Kidney epithelial cell (primary cell): Measurements from ENCODE around the gene AP3B2. TPM values are rescaled to one million over a fixed set of nuclear protein-coding genes. Genes with fewer than 3 reads are reported as not detected.

Source experiments
- DNase-seq: peaks from one replicate; pipeline ENCODE4 v3.0.0-alpha.2; 2010; ENCODE audit warnings: low read depth
- H3K27me3 ChIP-seq: 2 replicates; pipeline ENCODE4 v1.6.0; 2011; ENCODE audit warnings: low read length; ENCODE audit not compliant: control insufficient read depth, insufficient read depth
- H3K36me3 ChIP-seq: 2 replicates; pipeline ENCODE4 v1.5.1; 2011; ENCODE audit warnings: low read length; ENCODE audit not compliant: control insufficient read depth, insufficient read depth
- H3K4me3 ChIP-seq: 2 replicates; pipeline ENCODE4 v1.5.1; 2011; ENCODE audit warnings: low read depth, mild to moderate bottlenecking, control low read depth, low read length
- total RNA-seq: library from RNA; depleted of rRNA; stranded (reverse); fragments of >200 nt; gene quantifications from 2 replicates; pipeline ENCODE4 v1.2.3, GENCODE V29; 2015
- TF ChIP-seq, protein P1 (sequence below): IDR thresholded peaks from 2 replicates; pipeline ENCODE4 v1.5.1; 2011; ENCODE audit warnings: mild to moderate bottlenecking, moderate library complexity, low read length, control low read depth, inconsistent platforms; ENCODE audit not compliant: insufficient read depth, poor library complexity, severe bottlenecking

AP3B2 gene
- total RNA-seq, 1 donor from 2014 or later, result 0.54 TPM

DNA sequence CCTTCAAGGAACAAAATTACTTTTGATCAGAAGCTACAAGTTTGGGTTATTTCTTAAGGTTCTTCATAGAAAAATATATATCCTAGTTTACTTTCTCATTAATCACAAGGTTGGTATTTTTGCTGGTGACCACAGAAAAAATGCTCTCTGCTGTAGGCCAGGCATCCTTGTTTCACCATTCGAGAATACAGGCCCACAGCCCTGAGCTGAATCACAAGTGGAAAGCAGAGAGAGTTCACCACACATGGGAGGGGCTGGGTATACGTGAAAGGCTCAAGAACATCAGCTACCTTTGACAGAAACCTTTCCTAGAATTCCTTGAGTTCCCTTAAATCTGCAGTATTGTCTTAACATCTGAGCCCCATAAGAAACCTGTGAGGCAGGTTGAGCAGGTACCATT, 85.7 kb downstream of the AP3B2 start:
- H3K27me3 ChIP-seq, result no peaks in the 10 kb centered on the region
- DNase-seq, result no peak
- no peak overlapping the region for H3K4me3 ChIP-seq
- H3K36me3 ChIP-seq, result no peaks in the 10 kb centered on the region
- TF ChIP-seq, protein P1, sequence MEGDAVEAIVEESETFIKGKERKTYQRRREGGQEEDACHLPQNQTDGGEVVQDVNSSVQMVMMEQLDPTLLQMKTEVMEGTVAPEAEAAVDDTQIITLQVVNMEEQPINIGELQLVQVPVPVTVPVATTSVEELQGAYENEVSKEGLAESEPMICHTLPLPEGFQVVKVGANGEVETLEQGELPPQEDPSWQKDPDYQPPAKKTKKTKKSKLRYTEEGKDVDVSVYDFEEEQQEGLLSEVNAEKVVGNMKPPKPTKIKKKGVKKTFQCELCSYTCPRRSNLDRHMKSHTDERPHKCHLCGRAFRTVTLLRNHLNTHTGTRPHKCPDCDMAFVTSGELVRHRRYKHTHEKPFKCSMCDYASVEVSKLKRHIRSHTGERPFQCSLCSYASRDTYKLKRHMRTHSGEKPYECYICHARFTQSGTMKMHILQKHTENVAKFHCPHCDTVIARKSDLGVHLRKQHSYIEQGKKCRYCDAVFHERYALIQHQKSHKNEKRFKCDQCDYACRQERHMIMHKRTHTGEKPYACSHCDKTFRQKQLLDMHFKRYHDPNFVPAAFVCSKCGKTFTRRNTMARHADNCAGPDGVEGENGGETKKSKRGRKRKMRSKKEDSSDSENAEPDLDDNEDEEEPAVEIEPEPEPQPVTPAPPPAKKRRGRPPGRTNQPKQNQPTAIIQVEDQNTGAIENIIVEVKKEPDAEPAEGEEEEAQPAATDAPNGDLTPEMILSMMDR, result no peak

DNA sequence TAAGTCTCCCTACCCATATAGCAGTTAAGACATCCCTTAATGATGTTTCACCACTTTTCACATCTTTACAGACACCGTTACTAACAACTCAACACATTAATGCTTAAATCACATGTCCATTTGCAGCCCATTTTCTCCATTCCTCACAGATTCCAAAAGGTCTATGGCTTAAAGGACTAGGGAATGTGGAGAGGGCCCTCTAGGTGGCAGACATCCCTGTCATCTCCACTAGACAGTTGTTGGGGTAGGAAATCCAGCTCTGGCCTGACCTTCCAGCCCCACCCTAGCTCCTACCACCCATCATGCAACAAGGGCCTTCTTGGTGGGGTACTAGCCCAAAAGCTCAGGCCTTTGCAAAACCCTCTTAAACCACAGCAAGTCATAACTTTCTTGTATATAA, 87.7 kb downstream of the AP3B2 start:
- TF ChIP-seq, protein P1, result no peak
- DNase-seq, result no peak
- no peaks in the 10 kb centered on the region for H3K36me3 ChIP-seq

DNA sequence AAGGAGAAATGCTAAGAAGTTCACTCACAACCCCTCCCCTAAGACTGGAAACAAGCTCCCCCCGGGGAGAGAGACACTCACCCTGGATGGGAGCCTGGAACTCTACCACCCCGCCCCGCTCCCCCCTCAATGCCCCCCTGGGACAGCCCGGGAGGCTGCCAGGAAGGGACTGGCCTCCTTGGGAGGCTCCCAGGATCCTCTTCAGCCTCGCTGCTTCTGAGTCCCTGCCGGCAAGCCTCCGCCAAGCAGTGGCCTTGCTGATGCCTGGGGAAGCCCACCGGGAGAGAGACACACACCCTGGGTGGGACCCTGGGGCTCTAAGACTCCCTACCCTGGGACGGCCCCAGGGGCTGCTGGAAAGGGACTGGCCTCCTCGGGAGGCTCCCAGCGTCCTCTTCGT, 95.9 kb downstream of the AP3B2 start:
- no peak for DNase-seq
- Histone ChIP-seq H3K27me3 (no peaks in the 10 kb centered on the region), H3K4me3 (no peak overlapping the region), H3K36me3 (no peaks in the 10 kb centered on the region)
- TF ChIP-seq, protein P1, result no peak

More for the DNA sequence above, 87.7 kb downstream of the AP3B2 start:
- Histone ChIP-seq H3K4me3 (no peak overlapping the region), H3K27me3 (no peaks in the 10 kb centered on the region)

DNA sequence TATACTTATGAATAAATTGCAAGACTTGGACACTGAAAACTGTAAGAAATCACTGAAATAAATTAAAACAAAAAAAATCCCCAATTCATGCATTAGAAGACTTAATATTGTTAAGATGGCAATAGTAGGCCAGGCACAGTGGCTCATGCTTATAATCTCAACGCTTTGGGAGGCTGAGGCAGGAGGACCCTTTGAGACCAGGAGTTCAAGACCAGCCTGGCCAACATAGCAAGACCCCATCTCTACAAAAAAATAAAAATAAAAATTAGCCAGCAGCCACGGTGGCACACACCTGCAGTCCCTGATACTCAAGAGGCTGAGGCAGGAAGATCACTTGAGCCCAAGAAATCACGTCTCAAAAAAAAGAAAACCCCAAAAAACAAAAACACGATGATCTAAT, 98.3 kb downstream of the AP3B2 start:
- Histone ChIP-seq H3K4me3 (no peak overlapping the region), H3K36me3 (no peaks in the 10 kb centered on the region), H3K27me3 (no peaks in the 10 kb centered on the region)
- no peak for DNase-seq
- TF ChIP-seq, protein P1, result no peak

Other genes starting within 250 kb of the AP3B2 start
- 4,593 and 5,590 TPM in 2 replicates for gene RPS17, start 169.4 kb downstream of the AP3B2 start, total RNA-seq
- gene CPEB1, start 62.5 kb downstream of the AP3B2 start, total RNA-seq, result 3.8 and 5.5 TPM in 2 replicates
- gene FSD2, start 96.2 kb upstream of the AP3B2 start, total RNA-seq, result 0.13 TPM in 1 of 2 replicates, not detected in the other
- 5.4 and 6.6 TPM in 2 replicates for gene WHAMM, start 99.8 kb upstream of the AP3B2 start, total RNA-seq
- gene HOMER2, start 242.8 kb upstream of the AP3B2 start, total RNA-seq, result 56.4 and 59.6 TPM in 2 replicates